GM21390 (cell line): ENCODE results near the gene LRP3.
"Not testable (repeated sequence)": the region's sequence is repeated elsewhere in the genome, so short reads cannot be mapped to it uniquely, and the experiment has no call there.

Experiments used
- ATAC-seq: cut with Tn5 transposase; IDR thresholded peaks from one replicate; pipeline ENCODE4 v1.9.1; 2021; ENCODE audit not compliant: unreplicated experiment

Gene LRP3, protein sequence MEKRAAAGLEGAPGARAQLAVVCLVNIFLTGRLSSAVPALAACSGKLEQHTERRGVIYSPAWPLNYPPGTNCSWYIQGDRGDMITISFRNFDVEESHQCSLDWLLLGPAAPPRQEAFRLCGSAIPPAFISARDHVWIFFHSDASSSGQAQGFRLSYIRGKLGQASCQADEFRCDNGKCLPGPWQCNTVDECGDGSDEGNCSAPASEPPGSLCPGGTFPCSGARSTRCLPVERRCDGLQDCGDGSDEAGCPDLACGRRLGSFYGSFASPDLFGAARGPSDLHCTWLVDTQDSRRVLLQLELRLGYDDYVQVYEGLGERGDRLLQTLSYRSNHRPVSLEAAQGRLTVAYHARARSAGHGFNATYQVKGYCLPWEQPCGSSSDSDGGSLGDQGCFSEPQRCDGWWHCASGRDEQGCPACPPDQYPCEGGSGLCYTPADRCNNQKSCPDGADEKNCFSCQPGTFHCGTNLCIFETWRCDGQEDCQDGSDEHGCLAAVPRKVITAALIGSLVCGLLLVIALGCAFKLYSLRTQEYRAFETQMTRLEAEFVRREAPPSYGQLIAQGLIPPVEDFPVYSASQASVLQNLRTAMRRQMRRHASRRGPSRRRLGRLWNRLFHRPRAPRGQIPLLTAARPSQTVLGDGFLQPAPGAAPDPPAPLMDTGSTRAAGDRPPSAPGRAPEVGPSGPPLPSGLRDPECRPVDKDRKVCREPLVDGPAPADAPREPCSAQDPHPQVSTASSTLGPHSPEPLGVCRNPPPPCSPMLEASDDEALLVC

DNA sequence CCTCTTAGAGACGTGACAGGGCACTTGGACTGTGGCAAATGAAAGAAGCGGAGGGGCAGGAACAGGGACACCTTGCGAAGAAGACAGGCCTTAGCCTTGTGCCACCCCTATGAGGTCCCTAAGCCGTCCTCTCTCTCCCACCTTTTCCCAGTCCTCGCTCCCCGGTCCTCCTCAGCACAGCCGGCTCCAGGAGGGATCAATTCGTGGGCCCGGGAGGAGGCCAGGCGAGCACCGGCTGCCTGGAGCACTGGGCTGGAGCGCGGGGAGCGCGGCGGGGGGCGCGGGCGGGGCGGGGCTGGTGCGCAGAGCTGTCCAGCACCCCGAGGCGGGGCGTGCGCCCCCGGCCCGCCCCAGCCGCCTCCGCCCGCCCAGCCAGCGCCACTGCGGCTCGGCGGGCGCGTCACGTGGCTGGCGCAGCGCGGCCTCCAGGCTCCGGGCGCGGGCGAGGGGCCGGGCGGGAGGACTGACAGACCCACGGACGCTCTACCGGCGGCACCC, at the start of gene LRP3:
Gene LRP3, plus strand, starts transcription at position 466 of the 498 bp plus-strand sequence. CDS start 456 bp downstream, outside the sequence.
- ATAC-seq = no peak

GRCh38 chr19:33146209-33146608, 47.9 kb upstream of the LRP3 start:
- ATAC-seq = no peak

- ATAC-seq = no peak
These were observed 46.6 kb upstream of the LRP3 start for GRCh38 chr19:33147538-33147937.

DNA sequence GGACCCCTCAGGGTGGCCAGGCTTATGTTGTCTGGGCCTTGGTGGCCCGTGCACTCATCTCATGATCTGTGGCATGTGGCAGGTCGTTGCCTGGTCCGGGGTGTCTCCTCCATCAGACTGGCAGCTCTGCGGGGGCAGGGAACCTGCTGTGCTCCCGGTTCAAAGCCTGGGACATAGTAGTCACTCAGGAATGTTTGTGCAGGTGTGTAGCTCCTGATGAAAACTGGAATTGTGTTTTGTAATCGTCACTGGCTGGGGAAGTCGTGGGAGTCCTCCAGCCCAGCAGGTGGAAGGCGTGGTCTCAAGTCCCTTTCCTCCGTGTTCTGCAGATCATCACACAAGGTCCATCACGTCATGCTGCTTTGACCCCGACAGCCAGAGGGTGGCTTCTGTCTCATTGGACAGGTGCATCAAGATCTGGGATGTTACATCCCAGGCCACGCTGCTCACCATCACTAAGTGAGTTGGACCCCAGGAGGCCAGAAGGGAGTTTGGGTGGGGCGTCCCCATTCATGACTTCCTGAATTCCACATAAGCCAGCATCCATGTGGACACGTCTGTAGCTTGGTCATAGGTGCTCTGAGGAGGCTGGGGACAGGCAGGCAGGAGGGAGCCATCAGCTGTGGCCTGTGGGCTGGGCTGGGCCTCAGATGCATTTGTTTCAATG, 43.1 kb upstream of the LRP3 start:
- no peak for ATAC-seq

DNA sequence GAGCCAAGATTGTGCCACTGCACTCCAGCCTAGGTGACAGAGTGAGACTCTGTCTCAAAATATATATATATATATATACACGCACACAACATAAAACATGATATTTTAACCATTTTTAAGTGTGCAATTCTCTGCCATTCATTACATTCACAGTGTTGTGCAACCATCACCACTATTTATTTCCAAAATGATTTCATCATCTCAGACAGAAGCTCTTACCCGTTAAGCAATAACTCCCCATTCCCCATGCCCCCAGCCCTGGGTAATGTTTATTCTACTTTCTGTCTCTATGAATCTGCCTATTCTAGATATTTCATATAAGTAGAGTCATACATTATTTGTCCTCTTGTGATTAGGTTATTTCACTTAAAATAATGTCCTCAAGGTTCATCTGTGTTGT, 42.0 kb upstream of the LRP3 start:
- no peak for ATAC-seq

DNA sequence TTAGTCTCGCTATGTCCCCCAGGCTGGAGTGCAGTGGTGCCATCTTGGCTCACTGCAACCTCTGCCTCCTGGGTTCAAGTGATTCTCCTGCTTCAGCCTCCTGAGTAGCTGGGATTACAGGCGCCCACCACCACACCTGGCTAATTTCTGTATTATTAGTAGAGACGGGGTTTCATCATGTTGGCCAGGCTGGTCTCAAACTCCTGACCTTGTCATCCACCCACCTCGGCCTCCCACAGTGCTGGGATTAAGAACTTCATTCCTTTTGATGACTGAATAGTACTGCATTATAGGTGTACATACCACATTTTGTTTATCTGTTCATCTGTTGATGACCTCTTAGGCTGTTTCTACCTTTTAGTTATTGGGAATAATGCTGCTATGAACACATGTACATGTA, 41.5 kb upstream of the LRP3 start:
- ATAC-seq = not testable (repeated sequence)

GRCh38 chr19:33154313-33154712, 39.8 kb upstream of the LRP3 start:
- ATAC-seq = not testable (repeated sequence)

- no peak for ATAC-seq
These were observed 37.8 kb upstream of the LRP3 start for GRCh38 chr19:33156334-33156733.

GRCh38 chr19:33157906-33158305, 36.2 kb upstream of the LRP3 start:
- ATAC-seq = no peak

GRCh38 chr19:33158365-33158764, 35.8 kb upstream of the LRP3 start:
- ATAC-seq = no peak

DNA sequence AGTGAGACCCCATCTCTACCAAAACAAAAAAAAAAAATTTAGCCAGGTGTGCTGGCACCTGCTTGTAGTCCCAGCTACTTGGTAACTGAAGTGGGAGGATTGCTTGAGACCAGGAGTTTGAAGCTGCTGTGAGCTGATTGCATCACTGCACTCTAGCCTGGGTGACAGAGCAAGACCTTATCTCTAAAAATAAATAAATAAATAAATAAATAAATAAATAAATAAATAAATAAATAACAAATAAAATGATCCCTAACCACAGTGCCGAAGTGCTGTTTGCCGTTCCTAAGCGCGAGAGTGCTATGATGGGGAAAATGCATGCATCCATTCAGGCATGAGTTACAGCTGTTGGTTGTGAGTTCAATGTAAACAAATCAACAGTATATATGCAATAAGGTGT, 35.0 kb upstream of the LRP3 start:
- no peak for ATAC-seq

GRCh38 chr19:33159893-33160292, 34.2 kb upstream of the LRP3 start:
- ATAC-seq = no peak

DNA sequence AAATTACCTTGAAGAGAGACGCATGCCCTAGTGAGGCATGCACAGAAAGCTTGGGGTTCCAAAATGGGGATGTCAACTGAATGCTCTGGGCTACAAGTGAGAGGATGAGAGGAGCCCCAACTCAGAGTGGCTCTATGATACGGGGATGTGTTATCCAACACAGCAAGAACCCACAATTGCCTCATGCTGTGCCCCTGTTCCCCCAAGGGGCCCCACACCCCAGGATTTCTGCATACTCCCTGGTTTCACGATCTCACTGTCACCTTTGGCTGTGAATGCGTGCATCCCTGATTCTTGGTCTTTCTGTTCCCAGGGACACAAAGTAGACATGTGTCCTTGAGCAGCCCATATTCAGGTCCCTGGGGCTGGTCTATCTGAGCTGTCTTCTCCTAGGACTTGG, 32.9 kb upstream of the LRP3 start:
- no peak for ATAC-seq

DNA sequence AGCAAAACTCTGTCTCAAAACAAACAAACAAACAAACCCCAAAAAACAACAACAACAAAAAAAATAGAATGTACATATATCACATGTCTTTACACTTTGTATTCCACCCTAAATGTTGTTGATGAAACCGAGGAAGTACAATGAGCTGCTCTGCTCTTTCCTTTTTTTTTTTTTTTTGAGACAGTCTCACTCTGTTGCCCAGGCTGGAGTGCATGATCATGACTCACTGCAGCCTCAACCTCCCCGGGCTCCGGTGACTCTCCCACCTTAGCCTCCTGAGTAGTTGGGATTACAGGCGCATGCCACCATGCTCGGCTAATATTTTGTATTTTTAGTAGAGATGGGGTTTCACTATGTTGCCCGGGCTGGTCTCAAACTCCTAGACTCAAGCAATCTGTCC, 30.6 kb upstream of the LRP3 start:
- ATAC-seq = no peak

GRCh38 chr19:33166037-33166436, 28.1 kb upstream of the LRP3 start:
- not testable (repeated sequence) for ATAC-seq

- ATAC-seq = no peak
These were observed 26.7 kb upstream of the LRP3 start for GRCh38 chr19:33167438-33167837.

DNA sequence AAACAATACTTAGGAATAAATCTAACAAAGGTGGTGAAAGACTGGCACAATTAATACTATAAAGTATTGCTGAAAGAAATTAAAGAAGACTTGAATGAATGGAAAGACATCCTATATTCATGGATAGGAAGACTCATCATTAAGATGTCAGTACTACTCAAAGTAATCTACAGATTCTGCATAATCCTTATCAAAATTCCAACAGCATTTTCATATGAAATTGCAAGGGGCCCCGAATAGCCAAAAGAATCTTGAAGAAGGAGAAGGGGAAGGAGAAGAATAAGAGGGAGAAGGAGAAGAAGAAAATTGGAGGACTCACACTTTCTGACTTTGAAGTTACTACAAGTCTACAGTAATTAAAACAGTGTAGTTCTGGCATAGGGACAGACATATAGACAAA, 25.6 kb upstream of the LRP3 start:
- ATAC-seq = no peak

DNA sequence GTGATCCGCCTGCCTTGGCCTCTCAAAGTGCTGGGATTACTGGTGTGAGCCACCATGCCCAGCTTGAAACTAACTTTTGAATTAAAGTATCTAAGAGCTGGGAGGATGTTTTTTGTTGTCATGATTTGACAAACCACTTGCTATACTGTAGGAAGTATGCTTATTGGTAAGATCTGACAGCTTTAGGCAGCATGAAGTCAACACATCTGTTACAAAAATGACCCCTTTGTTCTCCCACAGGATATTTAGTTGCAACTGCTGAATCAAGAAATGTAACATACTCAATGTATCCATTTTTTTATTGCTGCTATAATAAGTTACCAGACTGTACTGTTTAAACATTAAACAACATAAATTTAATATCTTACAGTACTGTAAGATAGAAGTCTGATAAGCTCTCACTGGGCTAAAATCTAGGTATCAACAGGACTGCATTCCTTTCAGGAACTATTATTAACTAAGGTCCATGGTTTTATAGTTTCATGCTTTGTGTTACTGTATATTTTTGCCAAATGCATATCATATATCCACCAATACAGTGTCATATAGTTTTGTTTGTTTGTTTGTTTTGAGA, 22.8 kb upstream of the LRP3 start:
- ATAC-seq = no peak

DNA sequence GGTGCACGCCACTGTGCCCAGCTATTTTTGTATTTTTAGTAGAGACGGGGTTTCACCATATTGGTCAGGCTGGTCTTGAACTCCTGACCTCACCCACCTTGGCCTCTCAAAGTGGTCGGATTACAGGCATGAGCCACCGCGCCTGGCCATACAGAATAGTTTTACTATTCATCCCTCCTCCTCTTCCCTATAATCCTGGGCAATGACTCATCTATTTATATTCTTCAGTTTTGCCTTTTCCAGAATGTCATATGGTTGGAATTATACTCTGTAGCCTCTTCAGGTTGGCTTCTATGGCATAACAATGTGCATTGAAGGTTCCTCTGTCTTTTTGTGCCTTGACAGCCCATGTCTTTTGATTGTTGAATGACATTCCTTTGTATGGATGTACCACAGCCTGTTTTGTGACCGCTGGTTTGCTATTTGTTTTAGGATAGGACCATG, 22.2 kb upstream of the LRP3 start:
- ATAC-seq = no peak

- ATAC-seq = no peak
These were observed 19.9 kb upstream of the LRP3 start for GRCh38 chr19:33174186-33174585.

DNA sequence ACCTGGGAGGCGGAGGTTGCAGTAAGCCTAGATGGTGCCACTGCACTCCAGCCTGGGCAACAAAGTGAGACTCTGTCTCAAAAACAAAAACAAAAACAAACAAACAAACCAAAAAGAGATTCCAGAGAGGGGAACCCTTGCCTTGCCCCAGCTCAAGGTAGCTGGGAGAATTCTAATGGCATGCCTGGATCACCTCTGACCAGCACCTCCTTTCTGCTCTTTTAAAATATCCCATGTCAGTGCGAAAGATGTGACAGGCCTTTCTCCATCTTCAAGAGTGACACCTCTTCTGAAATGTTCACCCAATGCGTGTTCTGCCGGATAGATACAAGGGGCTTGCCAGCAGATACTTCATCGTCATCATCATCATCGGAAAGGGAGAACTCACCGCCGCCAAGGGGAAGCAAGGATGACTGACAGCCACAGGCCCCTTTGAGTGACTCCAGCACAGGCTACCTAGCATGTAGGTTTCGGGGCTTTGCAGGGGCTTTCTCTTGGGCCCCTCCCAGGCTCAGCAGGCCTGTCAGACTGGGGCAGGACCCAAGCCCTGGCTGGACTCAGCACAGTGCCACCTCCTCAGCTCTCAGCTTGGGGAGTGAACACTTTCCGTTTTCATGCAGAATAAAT, 18.9 kb upstream of the LRP3 start:
- ATAC-seq = no peak
